H1 (cell line): Measurements from ENCODE around the gene PALD1. TPM values are rescaled to one million over a fixed set of nuclear protein-coding genes. Genes with fewer than 3 reads are reported as not detected.

ENCODE experiments used
- CTCF ChIA-PET: fragments of 300-600 bp; sonication (Branson Sonifier 250); formaldehyde crosslinking; loops from one replicate; lab custom pipeline; 2021; ENCODE audit not compliant: partially characterized antibody; lab: Charles Lee
- POLR2A ChIA-PET: fragments of 300-600 bp; sonication (Branson Sonifier 250); formaldehyde crosslinking; loops from one replicate; lab custom pipeline; 2021; ENCODE audit warnings: inconsistent platforms; ENCODE audit not compliant: partially characterized antibody; lab: Charles Lee
- DNase-seq, 2 experiments: peaks; one replicate each; pipeline versions ENCODE4 v3.0.0 to v3.0.0-alpha.2; 2010 to 2022; ENCODE audit warnings: low spot score in 2 of 2, low read depth in 1 of 2, mixed read lengths in 1 of 2
- FAIRE-seq: peaks from 2 replicates; lab custom pipeline; 2011; peaks lifted over from hg19 to GRCh38; lab: Jason Lieb, UNC
- H2AFZ ChIP-seq: 2 replicates; pipeline ENCODE4 v1.8.1; 2012; ENCODE audit warnings: low read length, inconsistent platforms
- H2AK5ac ChIP-seq: 2 replicates; pipeline ENCODE4 v1.6.1; 2013; ENCODE audit warnings: low read depth, low read length
- H2BK120ac ChIP-seq: replicated peaks from 2 replicates; pipeline ENCODE3; 2013; ENCODE audit warnings: low read depth, low read length, inconsistent platforms
- H2BK12ac ChIP-seq: 2 replicates; pipeline ENCODE4 v1.6.1; 2013; ENCODE audit warnings: low read depth, low read length
- H2BK15ac ChIP-seq: 2 replicates; pipeline ENCODE4 v1.6.1; 2013; ENCODE audit warnings: low read length
- H2BK20ac ChIP-seq: 2 replicates; pipeline ENCODE4 v1.6.1; 2013; ENCODE audit warnings: low read length
- H2BK5ac ChIP-seq: 2 replicates; pipeline ENCODE4 v1.6.1; 2013; ENCODE audit warnings: low read depth, low read length
- H3K14ac ChIP-seq: 2 replicates; pipeline ENCODE4 v1.6.1; 2013; ENCODE audit warnings: inconsistent platforms; ENCODE audit not compliant: insufficient read length
- H3K18ac ChIP-seq: 2 replicates; pipeline ENCODE4 v1.6.1; 2013; ENCODE audit warnings: low read length; ENCODE audit errors: extremely low read depth
- H3K23ac ChIP-seq: 2 replicates; pipeline ENCODE4 v1.6.1; 2013; ENCODE audit warnings: inconsistent platforms; ENCODE audit not compliant: insufficient read length
- H3K23me2 ChIP-seq: 2 replicates; pipeline ENCODE4 v1.6.1; 2013; ENCODE audit warnings: low read depth, low read length
- H3K27ac ChIP-seq: 2 replicates; pipeline ENCODE4 v1.6.1; 2011; ENCODE audit warnings: low read depth, low read length, inconsistent platforms
- H3K27me3 ChIP-seq, 4 experiments: replicated peaks in 1 of 4; 1 replicate in 1 of 4; 2 replicates in 3 of 4; pipeline versions ENCODE4 v1.6.1 to v1.8.1; 2011 to 2013; ENCODE audit warnings: low read length in 3 of 4, mild to moderate bottlenecking in 3 of 4, inconsistent platforms in 2 of 4, mixed read lengths in 2 of 4, moderate library complexity in 1 of 4; ENCODE audit not compliant: control insufficient read depth in 3 of 4, insufficient read depth in 3 of 4; ENCODE audit errors: extremely low read depth in 1 of 4
- H3K36me3 ChIP-seq, 4 experiments: 2 replicates each; pipeline versions ENCODE4 v1.6.1 to v1.8.1; 2011 to 2013; ENCODE audit warnings: mild to moderate bottlenecking in 4 of 4, low read length in 3 of 4, moderate library complexity in 2 of 4, control low read depth in 1 of 4, inconsistent platforms in 1 of 4; ENCODE audit not compliant: insufficient read depth in 4 of 4, control insufficient read depth in 2 of 4
- H3K4ac ChIP-seq: replicated peaks from 2 replicates; pipeline ENCODE3; 2013; ENCODE audit warnings: low read length, low read depth, mixed read lengths, inconsistent platforms; ENCODE audit not compliant: insufficient read length
- H3K4me1 ChIP-seq, 4 experiments: replicated peaks in 1 of 4; 1 replicate in 1 of 4; 2 replicates in 3 of 4; pipeline versions ENCODE4 v1.6.1 to v1.8.1; 2011 to 2013; ENCODE audit warnings: low read length in 3 of 4, inconsistent platforms in 2 of 4, mixed read lengths in 1 of 4; ENCODE audit not compliant: insufficient read depth in 4 of 4, control insufficient read depth in 3 of 4
- H3K4me2 ChIP-seq, 2 experiments: 2 replicates each; pipeline versions ENCODE4 v1.6.1 to v1.8.1; 2011 to 2013; ENCODE audit warnings: low read depth in 2 of 2, low read length in 2 of 2, control low read depth in 1 of 2, inconsistent platforms in 1 of 2, mild to moderate bottlenecking in 1 of 2; ENCODE audit not compliant: insufficient read depth in 1 of 2
- H3K4me3 ChIP-seq, 4 experiments: fragments of 200-600, 300-600 bp in 1 of 4; sonication (generic), shearing (Covaris generic), sonication (Bioruptor Twin) in 1 of 4; 2 replicates each; pipeline versions ENCODE4 v1.5.1 to v1.8.1; 2011 to 2016; ENCODE audit warnings: low read length in 4 of 4, low read depth in 3 of 4, control low read depth in 2 of 4, inconsistent platforms in 2 of 4, mild to moderate bottlenecking in 2 of 4, mixed read lengths in 1 of 4, moderate library complexity in 1 of 4; ENCODE audit not compliant: insufficient read depth in 2 of 4; ENCODE audit errors: extremely low read depth in 1 of 4
- H3K56ac ChIP-seq: replicated peaks from 2 replicates; pipeline ENCODE3; 2013; ENCODE audit warnings: low read depth, mild to moderate bottlenecking, mixed read lengths, low read length, inconsistent platforms; ENCODE audit not compliant: insufficient read length
- H3K79me1 ChIP-seq: 2 replicates; pipeline ENCODE4 v1.6.1; 2013; ENCODE audit warnings: low read depth, low read length, control low read depth
- H3K79me2 ChIP-seq, 2 experiments: 2 replicates each; pipeline versions ENCODE4 v1.6.1 to v1.8.1; 2012 to 2013; ENCODE audit warnings: low read length in 2 of 2, mild to moderate bottlenecking in 2 of 2, inconsistent platforms in 1 of 2; ENCODE audit not compliant: insufficient read depth in 2 of 2, control insufficient read depth in 1 of 2
- H3K9ac ChIP-seq, 4 experiments: replicated peaks in 1 of 4; 1 replicate in 1 of 4; 2 replicates in 3 of 4; pipeline versions ENCODE4 v1.6.1 to v1.8.1; 2011 to 2013; ENCODE audit warnings: low read depth in 3 of 4, low read length in 3 of 4, control low read depth in 2 of 4, mild to moderate bottlenecking in 2 of 4, moderate library complexity in 2 of 4, inconsistent platforms in 1 of 4; ENCODE audit errors: extremely low read depth in 1 of 4
- H3K9me3 ChIP-seq, 2 experiments: 2 replicates each; pipeline versions ENCODE4 v1.6.1 to v1.8.1; 2012 to 2013; ENCODE audit warnings: mild to moderate bottlenecking in 2 of 2, moderate library complexity in 2 of 2, control low read depth in 1 of 2, inconsistent platforms in 1 of 2, low read depth in 1 of 2, low read length in 1 of 2, mixed read lengths in 1 of 2; ENCODE audit not compliant: insufficient read depth in 2 of 2
- H4K20me1 ChIP-seq, 2 experiments: replicated peaks in 1 of 2; 2 replicates each; pipeline versions ENCODE3 to v1.8.1; 2011 to 2013; ENCODE audit warnings: inconsistent platforms in 2 of 2, low read length in 2 of 2, mild to moderate bottlenecking in 1 of 2; ENCODE audit not compliant: insufficient read depth in 2 of 2, control insufficient read depth in 1 of 2
- H4K5ac ChIP-seq: 2 replicates; pipeline ENCODE4 v1.6.1; 2013; ENCODE audit warnings: low read length, low read depth, mixed read lengths, inconsistent platforms; ENCODE audit not compliant: insufficient read length
- H4K8ac ChIP-seq: 2 replicates; pipeline ENCODE4 v1.8.0; 2013; ENCODE audit warnings: mild to moderate bottlenecking, moderate library complexity, low read length, inconsistent platforms; ENCODE audit not compliant: insufficient read depth; ENCODE audit errors: extremely low read depth
- H4K91ac ChIP-seq: replicated peaks from 2 replicates; pipeline ENCODE3; 2013; ENCODE audit warnings: low read length, mixed read lengths, inconsistent platforms; ENCODE audit not compliant: insufficient read length
- NANOG ChIP-seq: IDR thresholded peaks from 2 replicates; pipeline ENCODE4 v1.6.1; 2011; ENCODE audit warnings: low read length, low read depth, mild to moderate bottlenecking, inconsistent platforms; ENCODE audit not compliant: insufficient read depth, poor library complexity, severe bottlenecking
- WGBS, 2 experiments: shearing (Covaris generic) in 1 of 2; methylation state at CpG; one replicate each; pipeline versions ENCODE4 v1.1.6 to v1.1.7; 2013 to 2015; ENCODE audit warnings: low lambda C conversion rate in 2 of 2, mixed read lengths in 2 of 2, inconsistent platforms in 1 of 2, low coverage in 1 of 2, missing lambda C conversion rate in 1 of 2; ENCODE audit not compliant: insufficient replicate concordance in 2 of 2, insufficient coverage in 1 of 2, insufficient read length in 1 of 2; ENCODE audit errors: extremely low coverage in 1 of 2, missing lambda C conversion rate in 1 of 2; 5-methylcytosine and 5-hydroxymethylcytosine counted together
- polyA plus RNA-seq, 7 experiments: library from polyadenylated mRNA; depleted of rRNA in 3 of 7; stranded (reverse) in 5 of 7; unstranded in 2 of 7; fragments of >200 nt in 5 of 7; fragments of 200-250 nt in 2 of 7; gene quantifications; 1 replicate in 5 of 7; 2 replicates in 1 of 7; 4 replicates in 1 of 7; pipeline versions ENCODE4 v1.2.1 to v1.2.3, GENCODE V29; 2011 to 2013; ENCODE audit warnings: missing spikeins in 2 of 7, mixed read lengths in 2 of 7
- total RNA-seq: library from RNA; stranded (reverse); fragmentation: NEBNext Ultra II Directional; extraction: Animal tissue kit (Norgen Biotek cat#: 25700); gene quantifications from 2 replicates; pipeline ENCODE4 v1.2.1, GENCODE V29; 2021

The PALD1 gene
- total and polyA plus RNA-seq, 2 of the 8 experiments (the other 6 are each of a cell fraction or from before 2014, with no cell fraction given) = 13.3 to 32.8 TPM

- Histone ChIP-seq H3K4me1 (no peaks in the 10 kb centered on the region), H3K23ac (no peak overlapping the region), H3K36me3 (peaks cover 0 to 31% (median 6%) of the 10 kb centered on the region in 4 experiments; a peak in 4 of 8 replicates), H2BK15ac (no peak overlapping the region), H3K79me2 (no peaks in the 10 kb centered on the region), H3K23me2 (no peaks in the 10 kb centered on the region), H4K5ac (no peak overlapping the region), H3K9ac (no peak overlapping the region), H2BK12ac (no peak overlapping the region), H3K27ac (no peak overlapping the region), H3K79me1 (no peaks in the 10 kb centered on the region; the same call in 1 of the 2 replicates), H2BK20ac (no peak overlapping the region), H3K4me2 (no peak overlapping the region), H4K91ac (no peak overlapping the region), H2BK120ac (no peak overlapping the region), H2AFZ (no peak overlapping the region), H2BK5ac (no peak overlapping the region), H3K4ac (no peak overlapping the region), H3K4me3 (no peak overlapping the region), H3K9me3 (no peaks in the 10 kb centered on the region), H3K56ac (no peak overlapping the region), H3K14ac (no peak overlapping the region), H3K27me3 (no peaks in the 10 kb centered on the region), H4K8ac (no peak overlapping the region), H3K18ac (no peak overlapping the region), H2AK5ac (no peak overlapping the region), H4K20me1 (peaks cover 0 to 19% of the 10 kb centered on the region in 2 experiments)
- TF ChIP-seq NANOG = no peak
- ChIA-PET CTCF (interaction anchor here (1.0 to 9.2 kb wide), 14 partner anchors 10 to 167 kb away, joined by 3 to 67 read pairs (median 6); no protein-coding TSS in a partner anchor), POLR2A (interaction anchor here (1.7 to 2.8 kb wide), 4 partner anchors 10 to 45 kb away, joined by 5 to 17 read pairs (median 8); partner anchors contain the start of gene NODAL)
- 82% methylated on average over 4 of the region's 4 CpGs; no CpG with 5 or more reads in 1 of the 2 experiments for WGBS, 2 experiments
- no peak for FAIRE-seq
- DNase-seq = no peak
These were observed 46.5 kb upstream of the PALD1 start for GRCh38 chr10:70432101-70432500.
